Upper lobe of right lung (tissue), 1 donor: ENCODE measurements around the gene GRIN2C. TPM values are rescaled to one million over a fixed set of nuclear protein-coding genes. Genes with fewer than 3 reads are reported as not detected.

Experiments
- ATAC-seq: fragments of 200-7000 bp; cut with Tn5 transposase; one replicate; pipeline ENCODE4 v1.9.1; 2020; ENCODE audit warnings: mild to moderate bottlenecking, moderate library complexity
- DNase-seq: peaks from one replicate; pipeline ENCODE4 v3.0.0-alpha.2; 2020
- H3K27ac ChIP-seq: fragments of 200-600 bp; one replicate; pipeline ENCODE4 v1.8.0; 2022
- H3K27me3 ChIP-seq: fragments of 200-600 bp; one replicate; pipeline ENCODE4 v1.8.0; 2022; ENCODE audit warnings: mild to moderate bottlenecking
- H3K36me3 ChIP-seq: fragments of 200-600 bp; one replicate; pipeline ENCODE4 v1.8.0; 2022
- H3K4me1 ChIP-seq: fragments of 200-600 bp; one replicate; pipeline ENCODE4 v1.8.0; 2022
- H3K4me3 ChIP-seq: fragments of 200-600 bp; one replicate; pipeline ENCODE4 v1.8.0; 2022; ENCODE audit warnings: mild to moderate bottlenecking
- H3K9me3 ChIP-seq: fragments of 200-600 bp; one replicate; pipeline ENCODE4 v1.8.0; 2022
- intact Hi-C: fragments of 100-400 bp; cut with DNase I; formaldehyde crosslinking; loops from one replicate; pipeline ENCODE4 v1.11.0; 2022
- total RNA-seq: library from RNA; stranded (reverse); fragmentation: NEBNext Ultra II Directional; extraction: Animal tissue kit (Norgen Biotek cat#: 25700); gene quantifications from one replicate; pipeline ENCODE4 v1.2.1, GENCODE V29; 2021
- TF ChIP-seq, protein P1 (sequence below): fragments of 200-600 bp; IDR thresholded peaks from one replicate; pipeline ENCODE4 v1.8.0; 2022; ENCODE audit warnings: antibody characterized with exemption
- donor health status: DM: no; HTN: yes; CAD: no; lungs with severe emphysema.

The GRIN2C gene
- total RNA-seq, 1 donor from 2014 or later: not detected

DNA sequence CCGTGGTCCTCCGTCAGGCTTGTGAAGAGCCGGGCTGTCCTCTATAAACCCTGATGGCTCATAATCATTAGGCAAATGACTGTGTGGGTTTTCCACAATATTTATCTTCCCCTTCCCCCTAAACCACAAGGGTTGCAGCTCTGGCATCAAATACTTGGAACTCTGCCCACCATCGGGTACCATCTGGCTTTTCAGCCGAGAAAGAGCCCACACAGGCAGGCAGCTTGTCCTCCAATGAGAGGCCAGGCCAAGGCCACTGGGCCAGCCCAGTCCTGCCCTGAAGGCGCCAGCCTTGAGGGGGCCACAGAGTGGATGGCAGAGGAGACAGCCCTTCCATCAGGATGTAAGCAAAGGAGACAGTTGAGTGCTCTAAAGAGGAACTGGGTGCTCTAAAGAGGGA, 51.8 kb downstream of the GRIN2C start:
- ATAC-seq: no peak
- intact Hi-C loops: no loop called here
- DNase-seq: no peak
- no peak overlapping the region for H3K4me3 ChIP-seq
- TF ChIP-seq, protein P1, sequence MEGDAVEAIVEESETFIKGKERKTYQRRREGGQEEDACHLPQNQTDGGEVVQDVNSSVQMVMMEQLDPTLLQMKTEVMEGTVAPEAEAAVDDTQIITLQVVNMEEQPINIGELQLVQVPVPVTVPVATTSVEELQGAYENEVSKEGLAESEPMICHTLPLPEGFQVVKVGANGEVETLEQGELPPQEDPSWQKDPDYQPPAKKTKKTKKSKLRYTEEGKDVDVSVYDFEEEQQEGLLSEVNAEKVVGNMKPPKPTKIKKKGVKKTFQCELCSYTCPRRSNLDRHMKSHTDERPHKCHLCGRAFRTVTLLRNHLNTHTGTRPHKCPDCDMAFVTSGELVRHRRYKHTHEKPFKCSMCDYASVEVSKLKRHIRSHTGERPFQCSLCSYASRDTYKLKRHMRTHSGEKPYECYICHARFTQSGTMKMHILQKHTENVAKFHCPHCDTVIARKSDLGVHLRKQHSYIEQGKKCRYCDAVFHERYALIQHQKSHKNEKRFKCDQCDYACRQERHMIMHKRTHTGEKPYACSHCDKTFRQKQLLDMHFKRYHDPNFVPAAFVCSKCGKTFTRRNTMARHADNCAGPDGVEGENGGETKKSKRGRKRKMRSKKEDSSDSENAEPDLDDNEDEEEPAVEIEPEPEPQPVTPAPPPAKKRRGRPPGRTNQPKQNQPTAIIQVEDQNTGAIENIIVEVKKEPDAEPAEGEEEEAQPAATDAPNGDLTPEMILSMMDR: no peak
- H3K27ac ChIP-seq: no peak overlapping the region
- no peaks in the 10 kb centered on the region for H3K9me3 ChIP-seq
- no peaks in the 10 kb centered on the region for H3K36me3 ChIP-seq
- peaks cover 8% of the 10 kb centered on the region for H3K4me1 ChIP-seq
- H3K27me3 ChIP-seq: no peaks in the 10 kb centered on the region

DNA sequence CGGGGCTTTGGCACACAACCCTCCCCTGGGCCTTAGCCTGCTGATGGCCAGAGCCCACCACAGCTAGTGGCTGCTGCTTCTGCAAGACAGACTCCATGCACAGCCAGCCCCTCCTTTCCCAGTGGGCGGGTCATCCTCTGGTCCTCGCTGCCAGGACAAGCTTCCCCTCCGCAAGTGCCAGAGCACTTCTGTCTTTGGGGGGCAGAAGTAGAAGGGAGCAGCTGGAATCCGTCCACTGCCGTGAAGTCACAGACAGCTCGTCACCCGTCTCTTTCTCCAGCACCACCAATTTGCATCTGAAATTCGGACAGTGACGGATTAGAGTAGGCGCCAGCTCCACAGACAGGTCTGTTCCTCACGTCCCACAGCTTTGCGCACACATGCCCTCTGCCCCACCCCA, 52.2 kb downstream of the GRIN2C start:
- H3K27me3 ChIP-seq: no peaks in the 10 kb centered on the region
- intact Hi-C loops: no loop called here
- TF ChIP-seq, protein P1: no peak
- ATAC-seq (no peak), DNase-seq (no peak)
- no peaks in the 10 kb centered on the region for H3K36me3 ChIP-seq
- peaks cover 3% of the 10 kb centered on the region for H3K4me1 ChIP-seq
- no peak overlapping the region for H3K27ac ChIP-seq
- H3K4me3 ChIP-seq: no peak overlapping the region
- H3K9me3 ChIP-seq: no peaks in the 10 kb centered on the region

DNA sequence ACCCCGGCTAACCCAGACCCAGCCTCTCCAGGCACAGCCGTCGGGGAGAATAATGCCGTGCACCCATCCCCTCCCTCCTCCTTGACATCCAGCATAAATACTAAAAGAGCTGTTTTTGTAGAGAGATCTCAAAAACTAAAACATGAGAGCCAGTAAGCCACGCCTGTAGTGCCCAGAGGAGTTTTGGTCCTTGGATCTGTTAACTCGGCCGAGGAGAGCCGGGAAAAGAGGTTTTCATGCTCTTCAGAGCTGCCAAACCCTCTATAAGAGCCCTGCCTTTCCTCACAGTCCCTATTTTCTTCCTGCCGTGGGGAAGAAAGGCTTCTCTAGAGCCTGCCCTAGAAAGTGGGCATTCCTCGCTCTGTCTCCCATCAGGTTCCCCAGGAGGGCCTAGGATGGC, 53.4 kb downstream of the GRIN2C start:
- no peak for ATAC-seq
- no peaks in the 10 kb centered on the region for H3K9me3 ChIP-seq
- H3K27me3 ChIP-seq: no peaks in the 10 kb centered on the region
- DNase-seq: no peak
- H3K36me3 ChIP-seq: peaks cover 5% of the 10 kb centered on the region
- intact Hi-C loops: no loop called here
- TF ChIP-seq, protein P1: no peak
- no peaks in the 10 kb centered on the region for H3K4me1 ChIP-seq
- H3K27ac ChIP-seq: no peak overlapping the region
- no peak overlapping the region for H3K4me3 ChIP-seq

DNA sequence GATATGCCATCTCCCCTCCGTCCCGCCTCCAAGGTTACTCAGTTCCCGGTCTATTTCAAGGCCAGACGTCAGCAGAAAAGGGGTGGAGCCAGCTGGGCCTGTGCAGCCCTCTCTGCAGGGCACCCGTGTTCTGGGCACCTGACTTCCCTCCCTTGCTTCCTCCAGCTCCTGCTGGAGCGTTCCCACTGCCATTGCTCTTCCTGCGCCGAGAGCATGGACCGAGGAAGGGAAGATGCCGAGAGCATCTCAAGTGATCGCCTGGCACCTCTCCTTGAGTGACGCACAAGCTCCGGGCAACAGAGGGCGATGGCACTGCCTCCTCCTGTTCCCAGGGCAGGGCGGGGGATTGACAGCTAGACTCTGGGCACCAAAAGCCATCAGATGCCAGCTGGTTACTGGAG, 54.1 kb downstream of the GRIN2C start:
- TF ChIP-seq, protein P1: no peak
- ATAC-seq: no peak
- H3K4me1 ChIP-seq: no peaks in the 10 kb centered on the region

DNA sequence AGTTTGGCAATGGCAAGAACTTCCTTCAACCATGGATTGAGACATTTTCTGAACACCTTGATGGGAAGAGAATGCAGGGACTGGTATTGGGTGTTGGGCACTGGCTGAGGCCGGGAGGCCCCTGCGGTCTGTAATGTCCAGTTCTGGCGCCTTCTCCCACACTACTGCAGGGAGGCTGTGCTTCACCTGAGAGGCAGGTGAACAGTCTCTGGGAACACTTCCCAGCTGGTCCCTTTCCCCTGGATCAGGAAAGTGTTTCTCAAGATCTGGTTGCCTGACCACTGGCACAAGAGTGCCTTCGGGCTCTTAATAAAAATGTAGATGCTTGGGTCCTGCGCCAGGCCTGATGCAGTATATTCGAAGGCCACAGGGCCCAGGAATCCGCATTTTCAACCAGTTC, 55.0 kb downstream of the GRIN2C start:
- Histone ChIP-seq H3K27me3 (no peaks in the 10 kb centered on the region), H3K4me3 (no peak overlapping the region), H3K36me3 (peaks cover 14% of the 10 kb centered on the region), H3K27ac (no peak overlapping the region), H3K9me3 (no peaks in the 10 kb centered on the region), H3K4me1 (no peaks in the 10 kb centered on the region)
- ATAC-seq (peak; percentile 27), DNase-seq (no peak)
- intact Hi-C loops: no loop called here
- TF ChIP-seq, protein P1: no peak

More for the DNA sequence above, 54.1 kb downstream of the GRIN2C start:
- DNase-seq: no peak
- intact Hi-C loops: no loop called here
- H3K36me3 ChIP-seq: peaks cover 11% of the 10 kb centered on the region
- H3K27ac ChIP-seq: no peak overlapping the region
- no peaks in the 10 kb centered on the region for H3K27me3 ChIP-seq
- no peak overlapping the region for H3K4me3 ChIP-seq
- no peaks in the 10 kb centered on the region for H3K9me3 ChIP-seq

DNA sequence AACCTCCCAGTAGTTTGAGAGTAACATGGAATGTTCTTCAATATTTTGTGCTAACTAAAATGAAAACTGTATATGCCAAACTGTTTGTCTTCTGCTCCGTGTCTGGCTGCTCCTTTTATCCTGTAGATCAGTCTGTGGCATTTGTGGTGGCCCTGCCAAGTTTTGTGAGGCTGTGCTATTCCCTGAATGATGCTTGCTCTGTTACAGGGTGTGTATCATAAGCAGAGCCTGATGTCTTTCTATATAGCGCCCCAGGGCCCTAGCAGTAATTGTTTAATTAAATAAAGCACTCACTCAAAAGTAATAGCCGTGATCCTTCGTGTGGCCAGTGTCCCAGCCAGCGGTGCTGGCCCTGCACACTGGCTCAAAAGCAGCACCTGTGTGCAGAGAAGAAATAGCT, 55.7 kb downstream of the GRIN2C start:
- no peak overlapping the region for H3K27ac ChIP-seq
- intact Hi-C loops: no loop called here
- no peaks in the 10 kb centered on the region for H3K4me1 ChIP-seq
- no peak overlapping the region for H3K4me3 ChIP-seq
- peaks cover 21% of the 10 kb centered on the region for H3K36me3 ChIP-seq
- no peak for ATAC-seq
- no peaks in the 10 kb centered on the region for H3K9me3 ChIP-seq
- TF ChIP-seq, protein P1: no peak
- H3K27me3 ChIP-seq: no peaks in the 10 kb centered on the region
- DNase-seq: no peak
